Measurements from ENCODE around the gene ARL13B.
A peak's percentile ranks its signal among the peaks of the same experiment; 100 is the strongest.

ARL13B gene

GRCh38 chr3:94063496-94064119 lies 83.7 kb downstream of the ARL13B start:
- DNase-seq, result peak in 1 of 5 experiments; percentile 40

DNA sequence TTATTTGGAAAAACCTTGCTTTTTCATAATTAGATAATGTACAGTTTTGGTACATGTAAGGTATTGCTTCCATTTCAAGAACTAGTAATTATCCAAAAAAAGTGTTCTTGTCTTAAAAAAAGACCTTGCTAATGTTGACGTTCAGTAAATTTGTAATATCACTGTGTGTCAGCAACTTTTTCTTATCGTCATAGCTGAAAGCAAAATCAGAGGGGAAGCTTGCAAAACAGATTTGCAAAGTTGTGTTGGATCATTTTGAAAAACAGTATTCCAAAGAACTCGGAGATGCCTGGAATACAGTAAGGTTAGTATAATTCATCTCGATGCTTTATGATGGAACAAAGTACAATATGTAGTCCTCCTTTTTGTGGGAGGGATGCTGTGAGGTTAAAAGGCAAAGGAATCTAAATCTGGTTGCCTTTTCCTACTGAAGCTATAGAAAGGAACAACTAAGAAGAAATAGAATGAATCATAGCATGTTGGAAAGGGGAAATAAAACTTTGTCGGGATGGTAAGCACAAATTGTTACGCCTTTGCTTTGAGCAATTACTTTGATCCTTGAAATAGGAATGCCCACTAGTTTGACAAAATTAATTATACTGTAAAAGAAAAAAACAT lies 84.4 kb downstream of the ARL13B start:
- no peak for DNase-seq

GRCh38 chr3:94065122-94065521 lies 85.2 kb downstream of the ARL13B start:
- no peak for DNase-seq

- DNase-seq, result no peak
Observed at GRCh38 chr3:94065819-94066480, 86.0 kb downstream of the ARL13B start.

- DNase-seq, result no peak
Observed at GRCh38 chr3:94066506-94067500, 86.8 kb downstream of the ARL13B start.

DNA sequence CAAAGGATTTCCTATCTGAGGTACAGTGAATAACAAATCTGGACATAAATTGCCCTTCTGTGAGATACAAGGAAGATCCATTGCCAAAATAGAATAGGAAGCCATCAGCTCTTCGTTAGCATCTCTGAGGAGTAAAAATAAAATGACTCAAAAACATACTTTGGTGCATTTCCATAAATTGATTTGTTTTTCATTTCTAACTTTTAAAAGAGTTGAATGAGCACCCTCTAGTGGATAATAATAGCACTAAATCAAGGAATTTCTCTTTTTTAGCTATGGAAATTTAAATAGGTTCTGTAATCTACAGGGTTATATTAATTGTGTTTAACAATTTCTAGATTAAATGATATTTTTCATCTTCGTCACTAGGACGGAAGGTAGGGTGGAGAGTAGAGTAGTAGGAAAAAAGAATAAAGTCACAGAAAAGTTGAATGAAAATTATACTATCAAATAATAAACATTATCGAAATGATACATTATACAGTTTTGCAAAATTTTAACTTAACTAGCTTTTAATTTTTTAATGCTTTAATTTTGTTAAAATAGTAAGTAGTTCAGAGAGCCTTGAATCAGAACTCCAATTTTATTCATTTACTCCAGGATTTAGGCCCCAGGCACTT lies 89.3 kb downstream of the ARL13B start:
- DNase-seq, result peak in 1 of 5 experiments; percentile 32

DNA sequence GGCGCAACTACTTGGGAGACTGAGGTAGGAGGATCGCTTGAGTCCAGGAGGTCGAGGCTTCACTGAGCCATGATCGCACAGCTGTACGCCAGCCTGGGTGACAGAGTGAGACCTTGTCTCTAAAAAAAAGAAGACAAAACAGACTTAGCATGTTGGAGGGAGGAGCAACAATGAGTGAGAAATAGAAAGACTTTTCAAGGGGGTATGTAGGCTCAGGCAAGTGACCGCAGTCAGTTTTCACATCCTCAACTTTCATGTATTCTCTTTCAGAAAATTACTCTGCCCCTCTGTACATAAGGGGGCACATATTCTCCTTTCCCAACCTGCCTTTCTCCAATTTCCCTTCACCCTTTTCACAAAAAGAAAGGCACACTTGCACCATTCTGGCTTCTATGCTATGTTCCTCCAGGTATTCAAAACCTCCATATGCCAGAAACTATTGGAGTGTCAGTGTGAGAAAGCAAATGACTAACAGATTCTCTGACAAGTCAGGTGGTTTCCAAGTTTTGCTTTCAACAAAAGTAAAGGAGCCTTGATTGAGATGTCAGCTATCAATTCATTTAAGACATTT lies 90.5 kb downstream of the ARL13B start:
- DNase-seq, result peak in 1 of 5 experiments; percentile 33

DNA sequence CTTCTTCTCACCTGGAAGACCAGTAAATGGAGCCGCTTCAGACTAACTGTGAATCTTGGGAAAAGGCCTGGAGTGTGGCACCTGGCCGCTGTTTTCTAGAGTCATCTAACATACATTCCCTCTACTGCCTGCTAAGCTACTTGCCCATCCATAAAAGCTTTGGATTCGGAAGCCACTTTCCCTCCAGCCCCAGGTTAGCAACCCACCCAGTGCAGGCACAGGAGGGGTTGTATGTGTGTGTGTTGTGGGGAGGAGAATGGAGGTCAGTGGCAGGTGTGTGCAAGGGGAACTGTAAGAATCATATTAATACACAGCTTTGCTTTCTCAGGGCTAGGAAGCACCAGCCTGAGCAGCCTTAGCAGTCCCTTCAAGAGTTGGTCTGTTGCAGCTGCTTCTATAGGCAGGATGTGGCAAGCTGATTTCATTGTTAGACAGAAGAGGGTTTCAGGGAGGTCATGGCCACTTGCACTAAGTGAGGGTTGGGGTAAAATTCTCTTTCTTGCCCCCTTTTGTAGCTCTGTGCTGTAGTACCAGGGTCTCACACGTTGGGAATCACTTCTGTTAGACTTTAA lies 91.8 kb downstream of the ARL13B start:
- peak in 1 of 5 experiments; percentile 84 for DNase-seq

DNA sequence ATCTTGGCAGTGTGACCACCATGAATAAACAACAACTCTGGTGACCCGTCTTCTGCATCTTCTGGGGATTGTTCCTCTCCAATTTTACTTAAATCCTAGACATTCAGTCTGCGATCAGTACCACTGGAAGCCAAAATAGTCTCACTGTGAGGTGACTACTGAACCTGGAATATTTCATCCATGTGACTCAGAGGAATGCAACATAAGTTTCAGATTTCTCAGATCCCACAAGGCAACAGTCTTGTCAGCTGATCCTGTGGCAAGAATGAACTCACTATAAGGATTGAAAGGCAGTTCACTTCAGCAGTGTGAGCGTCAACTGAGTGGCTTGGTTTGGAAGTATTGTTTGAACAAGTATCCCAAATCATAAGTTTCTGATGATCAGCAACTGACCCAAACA lies 96.1 kb downstream of the ARL13B start:
- DNase-seq, result no peak

GRCh38 chr3:94080552-94080951 lies 100.6 kb downstream of the ARL13B start:
- DNase-seq, result peak in 1 of 5 experiments; percentile 46

- no peak for DNase-seq
Observed at GRCh38 chr3:94081884-94082283, 101.9 kb downstream of the ARL13B start.

DNA sequence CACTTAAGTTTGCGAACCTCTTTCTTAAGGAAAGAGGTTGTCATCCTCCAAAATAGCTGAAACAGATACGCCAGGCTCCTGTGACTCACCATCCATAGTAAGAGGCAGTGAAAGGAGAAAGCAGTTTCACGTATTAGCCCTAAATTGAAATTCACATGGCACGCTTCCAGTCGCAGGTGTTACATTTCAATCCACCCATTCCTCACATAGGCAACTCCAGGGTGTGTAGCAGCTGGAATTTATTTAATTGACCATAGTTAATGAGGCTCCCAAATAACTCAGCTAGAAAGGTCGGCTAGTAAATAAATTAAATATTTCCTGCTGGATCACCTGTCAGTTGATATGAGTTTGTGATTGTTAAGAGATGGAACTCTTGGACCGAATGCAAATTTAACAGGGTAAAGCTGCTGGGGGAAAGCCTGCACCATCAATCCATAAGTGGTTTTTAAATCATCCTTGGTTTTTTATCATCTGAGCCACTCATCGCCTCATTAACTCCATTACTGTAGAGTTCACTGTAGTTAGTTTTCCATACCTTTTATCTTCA lies 102.5 kb downstream of the ARL13B start:
- no peak for DNase-seq

DNA sequence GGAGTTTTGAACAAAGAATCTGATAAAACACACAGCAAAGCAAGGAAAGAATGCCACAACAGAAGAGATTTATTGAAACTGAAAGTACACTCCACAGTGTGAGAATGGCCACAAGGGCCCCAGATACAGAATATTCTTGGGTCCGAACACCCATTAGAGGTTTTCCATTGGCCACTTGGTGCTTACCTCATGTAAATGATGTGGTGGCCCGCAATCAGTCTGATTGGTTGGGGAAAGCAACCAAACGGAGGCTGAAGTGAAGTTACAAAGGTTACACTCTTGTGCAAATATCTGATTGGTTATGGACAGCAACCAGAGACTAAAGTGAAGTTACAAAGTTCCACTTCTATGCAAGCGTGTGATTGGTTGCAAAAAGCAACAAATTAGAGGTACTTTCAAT lies 103.3 kb downstream of the ARL13B start:
- peak in 1 of 5 experiments; percentile 28 for DNase-seq

- no peak for DNase-seq
Observed at GRCh38 chr3:94089126-94089525, 109.2 kb downstream of the ARL13B start.

DNA sequence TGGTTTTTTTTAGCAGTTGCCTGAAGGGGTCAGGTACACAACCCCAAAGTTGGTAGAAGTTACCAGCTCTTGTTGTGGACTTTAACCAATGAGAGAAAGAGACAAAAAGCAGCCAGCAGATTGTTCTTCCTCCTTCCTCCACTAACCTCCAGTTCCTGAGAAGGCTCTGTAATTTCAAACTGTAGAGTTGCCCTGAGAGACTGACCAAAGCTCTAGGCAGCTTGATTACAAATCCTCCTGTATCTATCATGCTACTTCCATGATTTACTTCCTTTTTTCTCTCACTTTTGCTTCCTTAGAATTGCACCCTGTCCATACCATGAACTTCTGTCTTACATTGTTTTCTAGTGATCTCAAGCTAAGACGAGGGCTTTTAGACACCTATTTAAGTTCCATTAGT lies 112.1 kb downstream of the ARL13B start:
- DNase-seq, result no peak

DNA sequence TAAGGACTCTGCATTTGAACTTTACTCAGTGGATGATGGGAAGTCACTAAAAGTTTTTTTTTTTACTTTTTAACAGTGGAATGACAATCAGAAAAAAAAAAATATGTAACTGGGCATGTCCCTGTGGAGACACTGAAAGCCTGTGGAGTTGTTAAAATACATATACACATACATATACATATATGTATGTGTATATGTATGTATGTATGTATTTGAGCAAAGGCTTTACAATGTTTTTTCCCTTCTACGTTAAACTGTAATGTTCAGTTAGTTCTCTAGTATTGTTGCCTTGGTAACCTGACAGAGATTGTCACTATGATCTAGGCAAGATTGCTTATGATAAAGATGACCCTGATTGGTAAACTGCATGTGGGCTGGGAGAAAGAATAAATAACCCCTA lies 113.2 kb downstream of the ARL13B start:
- DNase-seq, result no peak

- no peak for DNase-seq
Observed at GRCh38 chr3:94095111-94095510, 115.2 kb downstream of the ARL13B start.

GRCh38 chr3:94098452-94098851 lies 118.5 kb downstream of the ARL13B start:
- DNase-seq, result no peak

GRCh38 chr3:94099311-94099710 lies 119.4 kb downstream of the ARL13B start:
- DNase-seq, result no peak

DNA sequence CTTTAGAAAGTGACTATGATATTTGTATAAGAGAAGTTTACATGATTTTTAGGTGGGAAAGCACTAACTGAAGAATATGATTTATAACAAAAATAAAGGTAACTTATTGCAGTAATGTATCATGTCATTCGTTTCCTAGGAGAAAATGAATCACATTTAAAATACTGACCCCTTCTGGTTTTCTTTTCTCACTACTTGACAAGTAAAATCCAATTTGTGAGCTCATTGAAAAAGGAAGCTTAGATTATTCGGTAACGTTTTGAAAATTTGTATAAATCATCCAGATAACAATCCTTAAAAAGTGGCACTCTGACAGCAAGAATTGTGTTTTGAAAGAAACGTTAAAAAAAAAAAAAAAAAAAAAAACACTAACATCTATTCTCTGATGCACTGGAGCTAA lies 121.9 kb downstream of the ARL13B start:
- DNase-seq, result peak in 1 of 5 experiments; percentile 9

Data from T-helper 2 cell (primary cell).